HG03342 (cell line): ENCODE measurements around the gene DCAF7.

Experiments
- ATAC-seq: cut with Tn5 transposase; IDR thresholded peaks from one replicate; pipeline ENCODE4 v1.9.1; 2021; ENCODE audit warnings: mild to moderate bottlenecking, moderate library complexity; ENCODE audit not compliant: unreplicated experiment

Gene DCAF7

DNA sequence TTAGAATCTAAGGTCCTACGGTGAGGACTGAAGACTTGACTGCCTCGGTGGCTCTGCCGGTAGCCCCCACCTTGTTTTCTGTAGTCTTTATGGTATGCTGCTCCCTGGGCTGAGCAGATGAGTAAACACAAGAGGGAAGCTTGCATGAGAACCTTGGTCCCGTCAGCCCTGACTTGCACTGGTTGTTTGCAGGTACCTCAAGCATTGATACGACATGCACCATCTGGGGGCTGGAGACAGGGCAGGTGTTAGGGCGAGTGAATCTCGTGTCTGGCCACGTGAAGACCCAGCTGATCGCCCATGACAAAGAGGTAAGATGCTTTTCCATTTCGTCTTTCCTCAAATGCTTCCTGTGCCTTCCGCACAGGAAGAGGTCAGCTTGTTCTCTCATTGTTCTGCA, 29.4 kb downstream of the DCAF7 start:
- ATAC-seq = no peak

DNA sequence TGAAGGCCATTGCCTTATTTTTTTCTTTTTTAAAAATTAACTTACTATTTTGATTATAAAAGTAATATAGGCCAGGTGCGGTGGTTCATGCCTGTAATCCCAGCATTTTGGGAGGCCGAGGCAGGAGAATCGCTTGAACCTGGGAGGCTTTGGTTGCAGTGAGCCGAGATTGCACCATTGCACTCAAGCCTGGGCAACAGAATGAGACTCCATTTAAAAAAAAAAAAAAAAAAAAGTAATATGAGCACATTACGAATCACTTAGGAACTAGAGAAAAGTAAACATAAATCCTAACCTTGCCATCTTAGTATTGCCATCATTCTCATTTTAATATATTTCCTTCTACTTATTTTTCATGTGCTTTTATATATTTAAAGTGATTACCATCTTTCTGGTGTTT, 37.5 kb downstream of the DCAF7 start:
- ATAC-seq = no peak

GRCh38 chr17:63588797-63589196, 38.5 kb downstream of the DCAF7 start:
- ATAC-seq = no peak

DNA sequence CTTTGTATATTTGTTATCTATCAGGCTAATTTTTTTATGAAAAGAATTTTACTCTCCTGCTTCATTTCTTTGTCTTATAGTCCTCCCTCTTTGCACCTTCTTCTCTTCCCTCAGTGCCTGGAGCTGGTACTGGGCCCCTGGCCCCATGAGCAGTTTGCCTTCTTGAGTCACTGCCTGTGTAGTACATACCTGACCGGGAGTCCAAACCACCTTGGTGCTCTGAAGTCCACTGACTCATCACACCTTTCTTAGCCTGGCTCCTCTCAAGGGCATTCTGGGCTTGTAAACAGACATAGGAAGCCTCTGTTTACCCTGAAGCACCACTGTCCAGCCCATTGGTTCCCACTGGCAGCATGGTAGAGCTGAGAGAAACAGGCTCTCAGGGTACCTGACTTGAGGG, 39.4 kb downstream of the DCAF7 start:
- ATAC-seq = no peak

DNA sequence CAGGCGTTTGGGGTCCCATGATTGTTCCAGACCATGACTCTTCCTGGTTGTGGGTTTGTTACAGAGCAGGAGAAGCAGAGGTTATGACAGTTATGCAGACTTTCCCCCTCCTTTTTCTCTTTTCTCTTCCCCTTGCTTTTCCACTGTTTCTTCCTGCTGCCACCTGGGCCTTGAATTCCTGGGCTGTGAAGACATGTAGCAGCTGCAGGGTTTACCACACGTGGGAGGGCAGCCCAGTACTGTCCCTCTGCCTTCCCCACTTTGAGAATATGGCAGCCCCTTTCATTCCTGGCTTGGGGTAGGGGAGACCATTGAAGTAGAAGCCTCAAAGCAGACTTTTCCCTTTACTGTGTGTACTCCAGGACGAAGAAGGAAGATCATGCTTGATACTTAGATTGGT, 42.5 kb downstream of the DCAF7 start:
- no peak for ATAC-seq

DNA sequence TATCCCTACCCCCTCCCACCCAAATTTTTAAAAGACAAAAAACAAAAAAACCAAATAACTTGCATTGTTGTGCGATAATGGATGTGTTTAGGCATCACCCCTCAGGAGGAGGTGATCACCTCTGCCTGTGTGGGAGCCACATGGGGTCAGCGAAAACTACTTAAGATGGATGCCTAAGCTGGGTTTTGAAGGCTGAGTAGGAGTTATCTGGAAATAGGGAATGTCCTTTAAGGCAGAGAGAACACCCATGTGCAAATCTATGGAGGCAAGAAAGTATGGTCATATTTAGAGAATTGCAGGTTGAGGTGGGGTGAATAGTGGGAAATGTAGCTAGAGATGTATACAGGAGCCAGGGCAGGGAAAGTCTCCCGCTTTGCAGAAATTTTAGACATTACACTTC, 44.9 kb downstream of the DCAF7 start:
- ATAC-seq = no peak

DNA sequence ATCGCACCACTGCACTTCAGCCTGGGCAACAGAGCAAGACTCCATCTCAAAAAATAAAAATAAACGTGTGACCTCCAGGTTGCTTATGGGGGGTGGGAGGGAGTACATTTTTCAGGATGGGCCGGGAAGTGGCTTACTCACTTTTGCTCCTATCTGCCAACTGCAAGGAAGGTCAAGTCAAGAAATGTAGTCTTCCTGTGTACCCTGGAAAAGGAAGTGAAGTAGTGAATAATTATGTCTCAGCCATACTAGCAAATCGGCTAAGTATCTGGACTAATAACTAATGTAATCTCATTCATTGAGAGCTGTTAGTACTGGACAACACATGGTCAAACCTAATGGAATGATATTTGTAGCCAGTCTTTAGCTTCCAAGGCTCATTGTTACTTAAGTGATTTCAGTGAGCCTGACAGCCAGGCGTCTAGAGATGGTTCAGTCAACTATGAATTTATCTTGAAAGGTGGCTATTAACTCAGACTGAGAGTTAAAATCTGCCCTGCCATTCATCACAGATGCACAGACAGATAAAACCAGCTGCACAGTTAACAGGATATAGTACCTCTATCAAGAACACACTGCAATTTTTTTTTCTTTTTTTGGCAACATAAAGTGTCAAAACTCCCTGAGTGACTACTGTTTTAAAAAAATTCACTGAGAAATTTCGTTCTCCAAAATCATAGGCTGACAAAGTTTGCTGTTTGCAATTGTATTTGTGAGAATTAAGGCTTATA, 46.7 kb downstream of the DCAF7 start:
- no peak for ATAC-seq

- no peak for ATAC-seq
Observed at GRCh38 chr17:63598281-63598680, 48.0 kb downstream of the DCAF7 start.

DNA sequence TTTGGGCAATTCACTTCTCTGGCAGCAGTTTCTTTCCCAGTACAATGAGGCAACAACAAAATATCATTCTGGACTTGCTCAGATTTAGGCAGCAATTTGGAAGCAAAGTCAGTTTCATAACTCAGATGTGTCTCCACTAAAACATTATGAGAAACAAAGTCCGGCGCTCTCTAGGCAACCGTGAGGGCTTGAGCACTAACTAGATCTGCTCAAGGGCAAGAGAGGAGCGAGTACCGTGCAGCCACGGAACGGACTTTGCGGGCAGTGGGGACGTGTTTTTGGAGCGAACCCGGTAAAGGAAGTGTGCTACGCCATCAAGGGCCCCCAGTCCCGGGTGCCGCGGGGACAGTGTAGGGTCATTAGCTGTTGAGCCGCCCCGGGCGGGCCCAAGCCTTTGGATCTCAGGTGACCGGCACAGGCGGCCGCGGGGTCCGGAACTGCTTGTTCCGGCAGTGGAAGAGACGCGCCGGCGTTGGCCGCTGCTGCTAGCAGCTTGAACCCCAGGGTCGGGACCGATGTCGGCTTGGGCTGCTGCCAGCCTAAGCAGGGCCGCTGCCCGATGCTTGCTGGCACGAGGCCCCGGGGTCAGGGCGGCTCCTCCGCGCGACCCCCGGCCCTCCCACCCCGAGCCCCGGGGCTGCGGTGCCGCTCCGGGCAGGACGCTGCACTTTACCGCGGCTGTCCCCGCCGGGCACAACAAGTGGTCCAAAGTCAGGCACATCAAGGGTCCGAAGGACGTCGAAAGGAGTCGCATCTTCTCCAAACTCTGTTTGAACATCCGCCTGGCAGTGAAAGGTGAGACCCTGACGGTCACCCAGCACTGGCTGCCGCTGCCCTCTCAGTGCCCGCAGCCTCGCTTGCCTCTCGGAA, 50.5 kb downstream of the DCAF7 start, which contains the start of gene TACO1:
TSS of gene TACO1 (plus strand) at position 327 of the 870 bp plus-strand sequence. CDS start at position 516, 189 bp downstream.
- ATAC-seq = peak; percentile 85

GRCh38 chr17:63601439-63602371, 51.4 kb downstream of the DCAF7 start:
- ATAC-seq = no peak

- ATAC-seq = no peak
Observed at GRCh38 chr17:63609816-63610573, 59.7 kb downstream of the DCAF7 start.

DNA sequence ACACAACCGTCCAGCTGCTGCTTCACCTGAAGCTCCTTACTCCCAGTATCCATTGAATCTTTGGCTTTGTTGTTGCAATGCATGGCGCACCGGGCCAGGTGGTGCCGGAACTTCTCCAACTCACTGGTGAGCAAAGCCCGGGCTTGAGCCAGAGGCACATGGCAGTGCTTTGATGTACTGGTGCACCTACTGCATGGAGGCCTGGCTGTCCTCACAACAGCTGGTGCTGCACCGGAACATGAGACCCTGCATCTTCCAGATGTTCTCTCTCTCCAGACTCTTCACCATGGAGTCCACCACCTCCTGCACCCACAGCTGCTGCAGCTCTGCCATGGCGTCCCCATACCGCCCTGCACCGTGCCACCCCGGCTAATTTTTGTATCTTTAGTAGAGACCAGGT, 60.6 kb downstream of the DCAF7 start:
- no peak for ATAC-seq

DNA sequence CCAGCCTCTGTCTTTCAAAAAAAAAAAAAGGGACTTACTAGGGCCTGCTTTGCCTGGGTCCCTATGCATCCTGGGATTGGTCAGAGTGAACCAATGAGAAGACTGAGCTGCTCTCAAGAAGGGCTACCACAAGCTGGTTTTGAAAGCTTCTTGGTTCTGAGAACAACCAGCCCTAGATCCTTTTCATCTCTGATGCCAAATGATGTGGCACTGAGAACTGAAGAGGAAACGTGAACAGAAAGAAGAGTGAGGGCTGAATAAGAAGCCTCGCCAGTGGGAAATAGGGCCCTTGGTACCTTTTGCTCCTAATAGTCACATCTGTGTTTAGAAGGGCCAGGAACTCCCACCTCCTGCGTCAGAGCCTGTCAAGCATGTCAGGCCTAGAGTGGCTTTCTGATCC, 61.1 kb downstream of the DCAF7 start:
- no peak for ATAC-seq

DNA sequence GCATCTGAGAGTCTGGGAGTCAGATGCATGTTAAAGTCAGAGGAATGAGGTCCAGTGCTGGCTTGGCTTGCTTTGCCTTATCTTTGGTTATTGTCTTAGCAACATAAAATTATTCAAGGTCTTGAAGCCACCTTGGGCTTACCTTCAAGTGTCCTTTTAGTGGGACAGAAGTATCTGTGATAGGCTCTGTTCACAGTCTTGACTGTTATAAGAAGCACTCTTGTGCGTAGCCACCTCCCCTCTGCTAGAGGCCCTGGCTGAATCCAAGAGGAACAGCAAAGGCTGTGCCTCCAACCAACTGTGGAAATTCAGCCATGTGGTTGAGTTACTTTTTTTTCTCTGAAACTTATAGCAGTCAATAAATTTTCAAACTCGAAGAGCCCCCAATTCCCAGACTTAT, 63.4 kb downstream of the DCAF7 start:
- ATAC-seq = no peak

DNA sequence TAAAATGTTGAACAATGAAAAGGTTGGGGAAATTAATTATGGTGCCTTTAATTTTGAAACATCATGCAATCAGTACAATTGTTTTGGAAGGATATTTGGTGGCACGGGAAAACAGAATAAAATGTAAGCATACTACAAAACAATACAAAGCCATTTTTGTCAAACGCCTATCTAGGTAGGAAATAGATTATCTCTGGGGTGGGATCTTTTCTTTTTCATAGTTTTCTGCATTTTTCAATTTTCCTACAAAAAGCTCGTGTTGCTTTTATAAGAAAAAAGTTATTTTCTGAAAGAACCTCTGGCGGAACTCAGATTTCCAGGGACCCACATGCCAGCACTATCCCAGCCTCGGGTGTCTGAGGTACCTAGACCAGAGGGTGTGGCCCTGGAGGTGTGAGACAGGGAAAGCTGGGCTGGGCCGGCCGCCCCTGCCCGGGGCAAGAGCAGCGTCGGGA, 71.0 kb downstream of the DCAF7 start:
- ATAC-seq = no peak

DNA sequence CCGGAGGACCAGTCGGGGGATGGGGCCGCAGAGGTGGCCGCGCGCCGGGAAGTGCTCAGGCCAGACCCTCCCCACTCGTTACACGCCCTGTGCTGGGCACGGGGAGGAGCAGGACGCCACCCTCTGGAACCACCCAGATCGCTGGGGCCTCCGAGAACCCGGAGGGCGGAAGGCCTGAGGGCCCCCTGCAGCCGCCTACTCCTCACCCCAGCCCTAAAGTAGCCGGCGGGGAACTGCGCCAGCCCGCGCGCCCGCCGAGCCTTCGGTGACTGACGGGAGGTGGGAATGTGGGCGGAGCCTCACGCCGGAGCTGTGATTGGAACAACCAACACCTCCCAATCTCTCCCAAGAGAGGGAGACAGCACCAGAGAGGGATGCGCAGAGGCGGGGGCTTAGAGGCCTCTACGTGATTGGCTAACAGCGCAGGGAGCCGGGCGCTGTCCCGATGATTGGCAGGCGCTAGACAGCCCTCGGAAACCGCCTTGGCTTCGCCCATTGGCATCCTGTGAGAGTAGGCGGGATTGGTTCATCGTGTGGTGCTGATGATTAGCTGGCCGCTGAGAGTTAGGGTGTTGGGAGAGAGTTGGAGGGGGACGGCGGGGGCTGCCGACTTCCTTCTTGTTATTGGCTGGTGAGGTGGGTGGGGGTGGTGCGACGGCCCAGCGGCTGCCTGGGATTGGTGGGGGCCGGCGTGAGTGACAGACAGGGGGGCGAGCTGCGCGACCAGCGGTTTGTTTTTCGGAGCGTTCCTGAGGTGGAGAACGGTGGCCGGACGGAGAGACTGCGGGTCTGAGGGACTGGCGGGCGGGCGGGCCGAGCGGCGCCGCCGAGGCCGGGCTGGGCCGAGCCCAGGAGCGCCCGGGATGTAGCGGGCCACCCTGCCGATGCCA, 71.7 kb downstream of the DCAF7 start, which contains the start of gene MAP3K3:
TSS of gene MAP3K3 (plus strand) at position 734 of the 890 bp plus-strand sequence. CDS start 343 bp downstream, outside the sequence.
- ATAC-seq = peak; percentile 91

GRCh38 chr17:63622574-63623390, 72.5 kb downstream of the DCAF7 start:
- ATAC-seq = peak; percentile 12
